Chondrocyte (in vitro differentiated cells): ENCODE measurements around the gene TBC1D4. TPM values are rescaled to one million over a fixed set of nuclear protein-coding genes. Genes with fewer than 3 reads are reported as not detected.

Experiments used
- DNase-seq: peaks from one replicate; pipeline ENCODE4 v3.0.0; 2021; ENCODE audit warnings: mixed read lengths, low spot score
- H3K27ac Mint-ChIP-seq: one replicate; pipeline ENCODE4 v1.8.0; 2021; ENCODE audit warnings: mild to moderate bottlenecking, moderate library complexity, mixed read lengths; ENCODE audit not compliant: unreplicated experiment
- H3K27me3 Mint-ChIP-seq: 2 replicates; pipeline ENCODE4 v1.8.0; 2021; ENCODE audit warnings: low read depth, mixed read lengths
- H3K36me3 Mint-ChIP-seq: 2 replicates; pipeline ENCODE4 v1.8.0; 2021; ENCODE audit warnings: low read depth, mixed read lengths
- H3K4me1 Mint-ChIP-seq: 2 replicates; pipeline ENCODE4 v1.8.0; 2021; ENCODE audit warnings: low read depth, mild to moderate bottlenecking, mixed read lengths
- H3K4me3 Mint-ChIP-seq: one replicate; pipeline ENCODE4 v1.8.0; 2021; ENCODE audit warnings: mild to moderate bottlenecking, moderate library complexity, mixed read lengths; ENCODE audit not compliant: unreplicated experiment
- H3K9me3 Mint-ChIP-seq: 2 replicates; pipeline ENCODE4 v1.8.0; 2021; ENCODE audit warnings: low read depth, mixed read lengths
- total RNA-seq: library from RNA; stranded (reverse); gene quantifications from 3 replicates; pipeline ENCODE4 v1.2.1, GENCODE V29; 2021
- TF ChIP-seq, protein P1 (sequence below): fragments of 200-600 bp; sonication (generic); IDR thresholded peaks from 2 replicates; pipeline ENCODE4 v1.5.0; 2021; ENCODE audit warnings: antibody characterized with exemption, mild to moderate bottlenecking, moderate library complexity

The TBC1D4 gene
- total RNA-seq, 1 donor from 2014 or later, result 5.7 TPM

DNA sequence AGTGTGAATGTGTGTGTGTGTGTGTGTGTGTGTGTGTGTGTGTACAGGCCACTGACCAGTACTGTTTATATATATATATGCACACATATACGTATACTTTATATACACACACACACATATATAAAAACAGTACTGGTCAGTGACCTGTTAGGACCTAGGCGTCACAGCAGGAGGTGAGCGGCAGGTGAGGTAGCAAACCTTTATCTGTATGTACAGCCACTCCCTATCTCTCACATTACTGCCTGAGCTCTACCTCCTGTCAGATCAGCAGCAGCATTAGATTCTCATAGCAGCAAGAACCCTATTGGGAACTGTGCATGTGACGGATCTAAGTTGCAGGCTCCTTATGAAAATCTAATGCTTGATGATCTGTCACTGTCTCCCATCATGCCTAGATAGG, 34.5 kb downstream of the TBC1D4 start:
- Mint-ChIP-seq H3K9me3 (no peaks in the 10 kb centered on the region), H3K27ac (no peak overlapping the region), H3K27me3 (no peaks in the 10 kb centered on the region)

DNA sequence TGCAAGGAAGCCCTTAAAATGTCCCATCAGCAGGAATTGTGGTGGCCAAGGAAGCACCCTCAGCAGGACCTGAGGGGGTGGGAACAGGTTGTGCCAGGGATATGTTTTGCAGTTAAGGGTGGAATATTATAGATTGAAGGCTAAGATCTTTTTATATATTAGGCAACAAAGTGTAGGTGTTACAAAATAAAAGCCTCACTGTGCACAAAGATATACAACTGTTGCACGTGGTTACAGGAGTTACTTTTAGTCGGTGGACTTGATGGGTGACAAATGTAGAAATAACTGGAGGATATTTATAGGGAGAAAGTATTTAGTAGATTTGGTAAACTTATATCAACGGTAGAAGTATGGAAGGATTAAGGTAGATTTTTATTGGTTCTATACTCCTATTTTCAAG, 35.1 kb downstream of the TBC1D4 start:
- Mint-ChIP-seq H3K36me3 (no peaks in the 10 kb centered on the region), H3K9me3 (no peaks in the 10 kb centered on the region), H3K4me1 (peaks cover 18% of the 10 kb centered on the region), H3K4me3 (no peak overlapping the region), H3K27ac (no peak overlapping the region), H3K27me3 (no peaks in the 10 kb centered on the region)
- no peak for DNase-seq
- TF ChIP-seq, protein P1, sequence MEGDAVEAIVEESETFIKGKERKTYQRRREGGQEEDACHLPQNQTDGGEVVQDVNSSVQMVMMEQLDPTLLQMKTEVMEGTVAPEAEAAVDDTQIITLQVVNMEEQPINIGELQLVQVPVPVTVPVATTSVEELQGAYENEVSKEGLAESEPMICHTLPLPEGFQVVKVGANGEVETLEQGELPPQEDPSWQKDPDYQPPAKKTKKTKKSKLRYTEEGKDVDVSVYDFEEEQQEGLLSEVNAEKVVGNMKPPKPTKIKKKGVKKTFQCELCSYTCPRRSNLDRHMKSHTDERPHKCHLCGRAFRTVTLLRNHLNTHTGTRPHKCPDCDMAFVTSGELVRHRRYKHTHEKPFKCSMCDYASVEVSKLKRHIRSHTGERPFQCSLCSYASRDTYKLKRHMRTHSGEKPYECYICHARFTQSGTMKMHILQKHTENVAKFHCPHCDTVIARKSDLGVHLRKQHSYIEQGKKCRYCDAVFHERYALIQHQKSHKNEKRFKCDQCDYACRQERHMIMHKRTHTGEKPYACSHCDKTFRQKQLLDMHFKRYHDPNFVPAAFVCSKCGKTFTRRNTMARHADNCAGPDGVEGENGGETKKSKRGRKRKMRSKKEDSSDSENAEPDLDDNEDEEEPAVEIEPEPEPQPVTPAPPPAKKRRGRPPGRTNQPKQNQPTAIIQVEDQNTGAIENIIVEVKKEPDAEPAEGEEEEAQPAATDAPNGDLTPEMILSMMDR, result no peak

More for the DNA sequence above, 34.5 kb downstream of the TBC1D4 start:
- TF ChIP-seq, protein P1, result no peak
- no peaks in the 10 kb centered on the region for H3K36me3 Mint-ChIP-seq
- DNase-seq, result no peak
- H3K4me3 Mint-ChIP-seq, result no peak overlapping the region
- peaks cover 19% of the 10 kb centered on the region for H3K4me1 Mint-ChIP-seq

DNA sequence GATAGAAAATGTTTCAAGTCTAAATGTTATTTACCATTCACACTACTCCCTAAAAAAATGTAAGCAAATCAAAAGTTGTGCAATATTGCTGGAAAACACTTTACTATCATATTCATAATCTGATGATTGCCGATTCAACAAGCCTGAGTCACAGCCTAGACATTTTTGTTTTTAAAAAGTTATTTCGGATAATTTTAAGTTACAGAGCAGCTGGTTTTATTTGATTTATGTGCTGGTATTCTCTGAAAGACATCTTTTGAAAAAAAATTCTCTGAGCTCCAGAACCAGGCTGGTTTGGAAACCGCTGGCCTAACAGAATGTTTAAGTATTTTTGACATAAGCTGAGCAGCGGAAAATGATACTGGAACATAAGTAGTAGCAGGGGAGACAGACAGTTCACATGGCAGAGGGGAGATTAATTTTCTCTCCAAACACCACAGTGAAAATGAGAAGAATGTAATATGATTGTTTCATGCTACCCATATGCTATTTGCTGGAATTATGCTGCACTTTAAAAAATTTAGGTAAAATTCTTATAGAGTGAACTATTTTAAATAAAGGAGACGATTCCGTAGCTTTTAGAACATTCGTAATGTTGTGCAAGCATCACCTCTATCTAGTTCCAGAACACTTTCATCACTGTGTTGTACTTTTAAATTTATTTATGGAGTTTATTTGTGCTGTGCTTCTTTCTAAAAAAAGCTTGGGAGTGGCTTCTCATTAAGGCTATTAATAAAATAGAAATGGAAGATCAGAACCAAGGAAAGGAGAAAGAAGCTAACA, 36.1 kb downstream of the TBC1D4 start:
- Mint-ChIP-seq H3K27ac (peak overlapping the region; percentile 54), H3K36me3 (no peaks in the 10 kb centered on the region), H3K9me3 (no peaks in the 10 kb centered on the region), H3K27me3 (no peaks in the 10 kb centered on the region), H3K4me3 (no peak overlapping the region), H3K4me1 (peaks cover 18% of the 10 kb centered on the region)
- no peak for DNase-seq
- TF ChIP-seq, protein P1, result no peak

DNA sequence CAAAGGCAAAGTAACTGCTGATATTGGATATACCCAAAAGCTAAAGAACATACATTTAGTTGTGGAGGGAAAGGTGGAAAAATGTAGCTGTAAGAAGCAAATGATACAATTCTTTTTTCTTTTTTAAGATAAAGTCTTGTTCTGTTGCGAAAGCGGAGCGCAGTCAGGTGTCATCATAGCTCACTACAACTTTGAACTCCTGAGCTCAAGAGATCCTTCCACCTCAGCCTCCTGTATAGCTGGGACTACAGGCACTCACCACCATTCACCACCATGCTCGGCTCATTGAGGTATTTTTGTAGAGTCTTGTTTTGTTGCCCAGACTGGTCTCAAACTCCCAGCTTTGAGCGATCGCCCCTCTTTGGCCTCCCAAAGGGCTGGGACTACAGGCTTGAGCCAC, 38.0 kb downstream of the TBC1D4 start:
- TF ChIP-seq, protein P1, result no peak
- Mint-ChIP-seq H3K27me3 (no peaks in the 10 kb centered on the region), H3K27ac (no peak overlapping the region), H3K4me3 (no peak overlapping the region), H3K4me1 (peaks cover 22% of the 10 kb centered on the region), H3K36me3 (no peaks in the 10 kb centered on the region), H3K9me3 (no peaks in the 10 kb centered on the region)
- no peak for DNase-seq

DNA sequence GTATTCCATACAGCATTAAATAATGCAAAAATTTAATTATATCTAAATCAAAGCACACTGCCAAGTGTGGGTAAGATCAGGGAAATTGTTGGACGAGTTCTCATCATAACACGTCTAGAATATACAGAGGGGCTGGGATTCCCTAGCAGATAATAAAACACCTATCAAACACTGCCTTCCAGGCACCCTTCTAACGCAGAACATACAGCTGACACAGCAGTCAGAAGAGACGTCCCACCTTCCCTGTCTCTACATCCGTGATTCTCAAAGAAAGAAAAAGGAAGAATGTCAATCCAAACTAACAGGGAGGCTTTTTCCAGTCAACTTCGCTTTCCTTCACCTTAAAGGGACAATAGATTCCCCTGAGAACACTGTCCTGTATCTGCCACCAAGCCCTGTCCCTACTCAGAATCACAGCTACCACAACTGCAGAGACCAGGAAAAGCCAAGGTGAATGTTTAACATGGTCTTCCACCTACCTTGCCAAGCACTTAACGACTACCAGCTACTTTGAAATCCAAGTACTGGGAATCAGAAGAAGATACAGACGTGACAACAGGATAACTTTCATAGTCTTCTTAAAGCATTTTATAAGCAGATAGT, 38.5 kb downstream of the TBC1D4 start:
- H3K9me3 Mint-ChIP-seq, result no peaks in the 10 kb centered on the region
- no peak overlapping the region for H3K27ac Mint-ChIP-seq
- TF ChIP-seq, protein P1, result no peak
- no peaks in the 10 kb centered on the region for H3K27me3 Mint-ChIP-seq
- DNase-seq, result no peak
- H3K36me3 Mint-ChIP-seq, result no peaks in the 10 kb centered on the region
- H3K4me1 Mint-ChIP-seq, result peaks cover 22% of the 10 kb centered on the region
- no peak overlapping the region for H3K4me3 Mint-ChIP-seq
